GM12874 (cell line): ENCODE measurements around the gene CCDC60.

Experiments used
- TF ChIP-seq, protein P1 (sequence below): IDR thresholded peaks from 2 replicates; pipeline ENCODE4 v1.5.1; 2011; ENCODE audit warnings: low read depth, mild to moderate bottlenecking, control low read depth, low read length, moderate library complexity; ENCODE audit not compliant: insufficient read depth

CCDC60 gene

DNA sequence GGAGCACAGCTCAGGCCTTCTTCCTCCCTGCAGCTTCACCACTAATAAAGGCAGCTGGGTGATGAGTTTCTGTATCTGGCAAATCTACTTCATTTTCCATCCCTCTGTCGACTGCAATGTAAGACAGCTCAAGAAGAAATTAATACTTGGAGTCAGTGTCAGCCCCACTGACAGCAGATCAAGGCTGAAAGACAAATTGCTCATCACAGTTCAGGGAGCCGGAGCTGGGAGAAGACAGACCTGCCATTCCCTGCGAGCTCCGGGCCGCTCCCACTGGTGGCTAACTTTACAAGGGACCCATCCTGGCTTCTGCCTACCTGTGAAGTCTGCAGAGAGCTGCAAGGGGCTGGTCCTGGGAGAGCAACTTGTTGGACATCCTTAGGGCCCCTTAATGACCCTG, 49.8 kb downstream of the CCDC60 start:
- TF ChIP-seq, protein P1, sequence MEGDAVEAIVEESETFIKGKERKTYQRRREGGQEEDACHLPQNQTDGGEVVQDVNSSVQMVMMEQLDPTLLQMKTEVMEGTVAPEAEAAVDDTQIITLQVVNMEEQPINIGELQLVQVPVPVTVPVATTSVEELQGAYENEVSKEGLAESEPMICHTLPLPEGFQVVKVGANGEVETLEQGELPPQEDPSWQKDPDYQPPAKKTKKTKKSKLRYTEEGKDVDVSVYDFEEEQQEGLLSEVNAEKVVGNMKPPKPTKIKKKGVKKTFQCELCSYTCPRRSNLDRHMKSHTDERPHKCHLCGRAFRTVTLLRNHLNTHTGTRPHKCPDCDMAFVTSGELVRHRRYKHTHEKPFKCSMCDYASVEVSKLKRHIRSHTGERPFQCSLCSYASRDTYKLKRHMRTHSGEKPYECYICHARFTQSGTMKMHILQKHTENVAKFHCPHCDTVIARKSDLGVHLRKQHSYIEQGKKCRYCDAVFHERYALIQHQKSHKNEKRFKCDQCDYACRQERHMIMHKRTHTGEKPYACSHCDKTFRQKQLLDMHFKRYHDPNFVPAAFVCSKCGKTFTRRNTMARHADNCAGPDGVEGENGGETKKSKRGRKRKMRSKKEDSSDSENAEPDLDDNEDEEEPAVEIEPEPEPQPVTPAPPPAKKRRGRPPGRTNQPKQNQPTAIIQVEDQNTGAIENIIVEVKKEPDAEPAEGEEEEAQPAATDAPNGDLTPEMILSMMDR: no peak

DNA sequence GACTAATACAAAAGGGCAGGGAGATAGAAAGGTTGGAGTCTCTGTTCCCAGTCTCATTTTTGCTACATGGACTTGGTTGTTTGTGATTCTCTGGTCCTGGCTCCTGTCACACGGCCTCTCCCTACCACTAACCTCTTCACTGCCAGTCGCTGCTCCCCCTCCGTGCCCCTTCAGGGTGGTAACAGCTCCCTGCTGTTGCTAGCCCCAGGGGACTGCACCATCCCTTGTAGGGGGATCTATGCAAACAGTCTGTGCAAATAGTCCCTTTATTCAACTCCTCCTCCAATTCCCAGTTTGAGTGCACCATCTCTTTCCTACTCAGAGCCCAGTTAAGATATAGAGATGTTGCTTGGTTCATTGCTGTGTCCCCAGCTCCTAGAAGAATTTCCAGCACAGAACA, 51.1 kb downstream of the CCDC60 start:
- TF ChIP-seq, protein P1: no peak

DNA sequence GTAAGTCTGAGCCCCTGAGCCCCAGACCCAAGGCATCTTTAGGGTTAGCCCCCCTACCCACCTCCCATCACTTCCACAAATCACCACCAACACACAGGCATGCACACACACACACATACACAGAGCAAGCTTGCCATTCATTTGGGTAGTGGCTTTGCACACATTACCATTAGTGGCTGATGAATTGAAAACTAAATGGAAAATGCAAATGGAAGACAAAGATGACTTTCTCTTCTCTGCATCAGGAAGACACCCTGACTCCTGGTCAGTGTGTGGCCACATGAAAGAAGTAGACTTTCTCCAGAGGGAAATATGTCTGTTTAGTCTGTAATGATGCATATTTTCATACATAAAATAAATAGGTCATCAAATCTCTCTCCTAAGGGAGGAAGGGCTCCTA, 55.2 kb downstream of the CCDC60 start:
- TF ChIP-seq, protein P1: no peak

DNA sequence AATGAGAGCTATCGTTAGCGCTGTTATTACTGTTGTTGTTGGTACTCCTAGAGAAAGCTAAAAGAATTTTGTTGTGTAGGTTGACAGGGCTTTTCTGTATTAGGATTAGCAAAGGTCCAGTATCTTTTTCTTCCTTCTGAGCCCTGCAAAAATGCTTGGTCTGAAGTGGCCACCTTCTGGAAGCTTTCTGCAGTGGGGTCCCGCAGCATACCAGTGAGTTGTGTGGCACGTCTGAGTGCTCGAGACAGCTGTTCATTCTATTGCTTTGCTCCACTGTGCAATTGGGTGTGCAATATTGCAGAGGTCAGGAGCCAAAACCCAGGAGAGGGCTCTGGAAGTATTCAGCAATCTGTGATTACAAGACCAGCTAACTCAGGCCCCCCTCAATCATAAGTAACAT, 57.1 kb downstream of the CCDC60 start:
- TF ChIP-seq, protein P1: no peak

DNA sequence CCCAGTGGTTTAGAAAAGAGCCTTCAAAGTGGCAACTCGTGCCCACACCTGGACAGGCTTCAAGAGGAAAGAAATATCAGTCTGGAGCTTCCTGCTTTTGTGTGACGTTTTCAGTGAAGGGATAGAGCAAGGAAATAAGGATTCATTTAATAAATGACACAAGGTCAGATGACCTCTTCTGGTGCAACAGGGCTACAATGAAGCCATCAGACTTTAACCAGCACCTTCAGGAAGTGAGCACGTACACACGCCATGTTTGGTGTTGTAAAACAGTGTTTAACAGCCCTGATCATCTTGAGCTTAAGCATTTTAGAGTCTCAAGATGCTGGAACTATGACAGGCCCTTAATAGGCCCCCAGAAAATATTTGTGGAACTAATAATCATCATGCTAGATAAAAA, 59.1 kb downstream of the CCDC60 start:
- TF ChIP-seq, protein P1: no peak

DNA sequence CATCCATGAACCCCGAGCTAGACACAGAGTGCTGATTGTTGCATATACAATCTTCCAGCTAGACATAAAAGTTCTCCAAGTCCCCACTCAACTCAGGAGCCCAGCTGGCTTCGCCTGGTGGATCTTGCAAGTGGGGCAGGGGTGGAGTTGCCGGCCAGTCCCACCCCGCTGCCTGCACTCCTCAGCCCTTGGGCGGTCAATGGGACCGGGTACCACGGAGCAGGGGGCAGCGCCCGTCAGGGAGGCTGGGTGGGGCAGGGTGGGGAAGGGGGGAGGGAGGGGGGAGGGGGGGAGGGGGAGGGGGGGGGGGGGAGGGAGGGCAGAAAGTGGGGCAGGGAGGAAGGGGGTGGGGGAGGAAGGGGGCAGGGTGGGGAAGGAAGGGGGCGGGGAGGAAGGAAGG, 63.0 kb downstream of the CCDC60 start:
- TF ChIP-seq, protein P1: no peak

DNA sequence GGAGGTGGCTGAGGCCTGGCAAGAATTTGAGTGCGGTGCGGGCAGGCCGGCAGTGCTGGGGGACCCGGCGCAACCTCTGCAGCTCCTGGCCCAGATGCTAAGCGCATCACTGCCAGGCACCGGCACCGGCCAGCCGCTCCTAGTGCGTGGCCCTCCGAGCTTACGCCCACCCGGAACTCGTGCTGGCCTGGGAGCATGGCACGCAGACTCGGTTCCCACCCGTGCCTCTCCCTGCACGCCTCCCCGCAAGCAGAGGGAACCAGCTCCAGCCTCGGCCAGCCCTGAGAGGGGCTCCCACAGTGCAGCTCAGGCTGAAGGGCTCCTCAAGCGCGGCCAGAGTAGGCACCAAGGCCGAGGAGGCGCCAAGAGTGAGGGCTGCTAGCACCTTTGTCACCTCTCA, 63.7 kb downstream of the CCDC60 start:
- TF ChIP-seq, protein P1: no peak

DNA sequence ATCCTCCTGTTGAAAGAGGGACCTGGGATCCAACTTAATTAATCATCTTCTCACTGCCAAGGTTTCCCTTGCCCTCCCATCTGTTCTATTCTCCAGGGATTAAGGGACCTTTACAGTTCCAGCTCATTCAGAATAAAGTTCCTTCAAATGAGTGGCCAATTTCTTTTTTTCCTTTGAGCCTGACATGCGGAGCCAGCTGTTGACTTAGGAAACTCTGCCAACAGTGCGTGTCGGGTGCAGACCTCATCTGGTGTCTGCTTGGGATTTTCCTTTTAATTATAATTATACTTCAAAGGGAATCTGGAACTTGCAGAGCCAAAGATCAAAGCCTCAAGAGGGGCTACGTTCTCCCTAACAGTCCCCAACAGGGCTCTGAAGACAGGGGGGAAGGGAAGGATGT, 64.8 kb downstream of the CCDC60 start:
- TF ChIP-seq, protein P1: no peak
